T-helper 2 cell treated with Interferon-gamma antibody and Interleukin-4, amounts not matched to agents 5 μg/mL and 100 μg/mL, for 36 hours (primary cell): ENCODE results near the gene GLT1D1.

Source experiments
- DNase-seq: peaks from one replicate; pipeline ENCODE4 v3.0.0; 2021; ENCODE audit warnings: low spot score
- H3K27ac Mint-ChIP-seq: one replicate; pipeline ENCODE4 v1.8.0; 2021; ENCODE audit warnings: mild to moderate bottlenecking, mixed read lengths
- H3K27me3 Mint-ChIP-seq: one replicate; pipeline ENCODE4 v1.8.0; 2021; ENCODE audit warnings: low read depth, mixed read lengths
- H3K36me3 Mint-ChIP-seq: one replicate; pipeline ENCODE4 v1.8.0; 2021; ENCODE audit warnings: low read depth, mixed read lengths
- H3K4me1 Mint-ChIP-seq: one replicate; pipeline ENCODE4 v1.8.0; 2021; ENCODE audit warnings: low read depth, mixed read lengths
- H3K4me3 Mint-ChIP-seq: one replicate; pipeline ENCODE4 v1.8.0; 2022; ENCODE audit warnings: mild to moderate bottlenecking, moderate library complexity, mixed read lengths
- H3K9me3 Mint-ChIP-seq: one replicate; pipeline ENCODE4 v1.8.0; 2021; ENCODE audit warnings: mixed read lengths

The GLT1D1 gene

GRCh38 chr12:129025055-129025454, 171.8 kb downstream of the GLT1D1 start:
- no peaks in the 10 kb centered on the region for H3K36me3 Mint-ChIP-seq
- H3K27ac Mint-ChIP-seq: no peak overlapping the region
- H3K27me3 Mint-ChIP-seq: no peaks in the 10 kb centered on the region
- peaks cover 7% of the 10 kb centered on the region for H3K9me3 Mint-ChIP-seq
- no peaks in the 10 kb centered on the region for H3K4me1 Mint-ChIP-seq
- no peak overlapping the region for H3K4me3 Mint-ChIP-seq
- DNase-seq: no peak

- H3K36me3 Mint-ChIP-seq: no peaks in the 10 kb centered on the region
- no peaks in the 10 kb centered on the region for H3K4me1 Mint-ChIP-seq
- H3K4me3 Mint-ChIP-seq: no peak overlapping the region
- H3K27me3 Mint-ChIP-seq: no peaks in the 10 kb centered on the region
- no peak for DNase-seq
- H3K27ac Mint-ChIP-seq: no peak overlapping the region
- H3K9me3 Mint-ChIP-seq: no peaks in the 10 kb centered on the region
Measured at GRCh38 chr12:129028844-129029243, 175.6 kb downstream of the GLT1D1 start.
